ENCODE measurements around the gene SEC62. TPM values are rescaled to one million over a fixed set of nuclear protein-coding genes. Genes with fewer than 3 reads are reported as not detected.

The SEC62 gene
- total and polyA plus RNA-seq, 12 donors, result 34.1 to 165 (median 77.7) TPM

DNA sequence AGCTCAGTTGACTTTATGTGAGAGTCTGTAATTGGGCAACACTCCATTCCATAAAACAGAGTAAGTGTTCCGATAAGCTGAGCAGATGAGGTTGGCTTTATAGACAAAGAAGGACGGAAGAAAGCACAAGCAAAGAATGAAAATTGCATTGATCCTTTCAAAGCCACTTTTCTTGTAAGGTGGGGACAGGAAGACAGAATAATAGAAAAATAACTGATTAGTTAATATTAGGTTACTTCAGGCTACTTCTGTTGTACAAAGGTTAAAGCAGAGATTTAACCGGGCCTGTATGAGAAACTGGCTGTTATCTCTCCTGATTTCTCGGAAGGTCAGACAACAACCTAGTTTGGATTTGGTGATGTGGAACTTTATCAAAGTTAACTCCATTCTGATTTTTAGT, 55.7 kb downstream of the SEC62 start:
- no peaks in the 10 kb centered on the region for H3K4me1 ChIP-seq
- H3K27ac ChIP-seq, result no peak overlapping the region
- no peaks in the 10 kb centered on the region for H3K9me3 ChIP-seq
- DNase-seq (no peak), ATAC-seq (no peak)
- TF ChIP-seq, protein P1, sequence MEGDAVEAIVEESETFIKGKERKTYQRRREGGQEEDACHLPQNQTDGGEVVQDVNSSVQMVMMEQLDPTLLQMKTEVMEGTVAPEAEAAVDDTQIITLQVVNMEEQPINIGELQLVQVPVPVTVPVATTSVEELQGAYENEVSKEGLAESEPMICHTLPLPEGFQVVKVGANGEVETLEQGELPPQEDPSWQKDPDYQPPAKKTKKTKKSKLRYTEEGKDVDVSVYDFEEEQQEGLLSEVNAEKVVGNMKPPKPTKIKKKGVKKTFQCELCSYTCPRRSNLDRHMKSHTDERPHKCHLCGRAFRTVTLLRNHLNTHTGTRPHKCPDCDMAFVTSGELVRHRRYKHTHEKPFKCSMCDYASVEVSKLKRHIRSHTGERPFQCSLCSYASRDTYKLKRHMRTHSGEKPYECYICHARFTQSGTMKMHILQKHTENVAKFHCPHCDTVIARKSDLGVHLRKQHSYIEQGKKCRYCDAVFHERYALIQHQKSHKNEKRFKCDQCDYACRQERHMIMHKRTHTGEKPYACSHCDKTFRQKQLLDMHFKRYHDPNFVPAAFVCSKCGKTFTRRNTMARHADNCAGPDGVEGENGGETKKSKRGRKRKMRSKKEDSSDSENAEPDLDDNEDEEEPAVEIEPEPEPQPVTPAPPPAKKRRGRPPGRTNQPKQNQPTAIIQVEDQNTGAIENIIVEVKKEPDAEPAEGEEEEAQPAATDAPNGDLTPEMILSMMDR (IDR thresholded peaks at IDR 0.05), result no peak
- no peaks in the 10 kb centered on the region for H3K27me3 ChIP-seq
- WGBS, 2 donors, result 92 to 93% methylated on average over 4 of the region's 4 CpGs
- H3K4me3 ChIP-seq, result no peak overlapping the region
- no peaks in the 10 kb centered on the region for H3K36me3 ChIP-seq
- intact Hi-C loops (cut with DNase I), result loop anchor here in 1 of 10 donors (2.0 kb wide), 1 partner anchor 160 kb away; no protein-coding TSS in a partner anchor

DNA sequence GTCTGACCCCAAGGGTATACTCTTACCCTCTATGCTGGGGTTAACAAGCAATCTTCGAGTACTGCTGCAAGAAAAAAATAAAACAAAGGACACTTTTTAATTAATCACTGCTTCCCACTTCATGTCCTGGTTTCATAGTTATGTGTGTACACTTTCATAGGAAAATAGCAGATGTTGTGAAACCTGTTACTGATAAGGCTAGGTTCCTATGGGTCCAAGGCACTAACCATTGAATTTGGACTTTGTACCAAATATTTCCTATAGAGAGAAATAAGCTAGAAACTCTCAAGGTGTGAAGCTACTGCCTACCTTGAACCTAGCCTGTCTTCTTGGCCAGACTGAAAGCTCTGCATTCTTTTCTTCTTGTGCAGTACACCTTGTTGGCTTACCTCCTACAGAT, 56.6 kb downstream of the SEC62 start:
- Histone ChIP-seq H3K27ac (no peak overlapping the region), H3K9me3 (no peaks in the 10 kb centered on the region), H3K4me1 (no peaks in the 10 kb centered on the region), H3K4me3 (no peak overlapping the region), H3K36me3 (no peaks in the 10 kb centered on the region), H3K27me3 (no peaks in the 10 kb centered on the region)
- ATAC-seq, result no peak
- DNase-seq, result no peak
- intact Hi-C loops (cut with DNase I), result loop anchor here in 1 of 10 donors (2.0 kb wide), 1 partner anchor 160 kb away; no protein-coding TSS in a partner anchor
- TF ChIP-seq, protein P1 (IDR thresholded peaks at IDR 0.05), result no peak
- 81 to 90% methylated on average over 1 of the region's 1 CpG for WGBS, 2 donors

DNA sequence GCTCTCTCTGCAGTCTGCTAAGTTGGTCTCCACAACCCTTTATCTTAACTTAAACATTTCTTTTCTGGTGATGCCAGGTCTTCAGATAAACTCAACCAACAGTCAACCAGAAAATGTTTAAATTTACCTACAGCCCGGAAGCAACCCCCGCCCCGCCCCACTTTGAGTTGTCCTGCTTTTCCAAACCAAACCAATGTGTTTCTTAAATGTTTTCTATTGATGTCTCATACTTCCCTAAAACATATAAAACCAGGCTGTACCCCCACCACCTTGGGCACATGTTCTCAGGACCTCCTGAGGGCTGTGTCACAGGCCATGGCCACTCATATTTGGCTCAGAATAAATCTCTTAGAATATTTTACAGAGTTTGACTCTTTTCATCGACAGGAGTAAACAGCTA, 58.0 kb downstream of the SEC62 start:
- Histone ChIP-seq H3K36me3 (no peaks in the 10 kb centered on the region), H3K27me3 (no peaks in the 10 kb centered on the region), H3K4me3 (no peak overlapping the region), H3K9me3 (no peaks in the 10 kb centered on the region), H3K4me1 (no peaks in the 10 kb centered on the region), H3K27ac (no peak overlapping the region)
- intact Hi-C loops (cut with DNase I), result no loop called here
- 92 to 94% methylated on average over 4 of the region's 4 CpGs for WGBS, 2 donors
- no peak for DNase-seq
- TF ChIP-seq, protein P1 (IDR thresholded peaks at IDR 0.05), result no peak
- no peak for ATAC-seq

DNA sequence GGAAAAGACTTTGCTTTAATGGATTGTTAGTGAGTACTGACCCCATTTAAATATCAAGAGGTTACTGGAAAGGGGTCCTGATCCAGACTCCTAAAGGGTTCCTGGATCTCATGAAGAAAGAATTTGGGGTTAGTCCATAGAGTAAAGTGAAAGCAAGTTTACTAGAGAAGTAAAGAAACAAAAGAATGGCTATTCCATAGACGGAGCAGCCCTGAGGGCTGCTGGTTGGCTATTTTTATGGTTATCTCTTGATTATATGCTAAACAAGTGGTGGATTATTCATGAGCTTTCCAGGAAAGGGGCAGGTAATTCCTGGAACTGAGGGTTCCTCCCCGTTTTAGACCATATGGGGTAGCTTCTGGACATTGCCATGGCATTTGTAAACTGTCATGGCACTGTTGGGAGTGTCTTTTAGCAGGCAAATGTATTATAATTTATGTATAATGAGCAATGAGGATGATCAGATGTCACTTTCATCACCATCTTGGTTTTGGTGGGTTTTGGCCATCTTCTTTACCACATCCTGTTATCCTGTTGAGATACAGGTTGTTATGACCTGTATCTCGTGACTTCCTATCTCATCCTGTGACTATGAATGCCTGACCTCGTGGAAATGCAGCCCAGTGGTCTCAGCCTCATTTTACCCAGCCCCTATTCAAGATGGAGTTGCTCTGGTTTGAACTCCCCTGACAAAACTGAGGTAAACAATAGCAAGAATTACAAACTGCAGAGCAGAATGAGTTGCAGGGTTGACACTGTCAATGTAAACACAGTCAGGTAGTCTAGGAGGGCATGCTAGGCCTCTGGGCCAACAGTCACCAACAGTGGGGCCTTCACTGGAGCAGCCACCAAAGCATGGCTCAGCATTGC, 60.9 kb downstream of the SEC62 start:
- H3K9me3 ChIP-seq, result no peaks in the 10 kb centered on the region

More for the DNA sequence above, 60.9 kb downstream of the SEC62 start:
- no peak overlapping the region for H3K4me3 ChIP-seq
- intact Hi-C loops (cut with DNase I), result no loop called here
- TF ChIP-seq, protein P1 (IDR thresholded peaks at IDR 0.05), result no peak
- DNase-seq (no peak), ATAC-seq (no peak)
- no peak overlapping the region for H3K27ac ChIP-seq
- no peaks in the 10 kb centered on the region for H3K27me3 ChIP-seq
- no peaks in the 10 kb centered on the region for H3K36me3 ChIP-seq
- WGBS, 2 donors, result 68 to 69% methylated on average over 4 of the region's 4 CpGs
- H3K4me1 ChIP-seq, result no peaks in the 10 kb centered on the region
